GM18861 (cell line): ENCODE data around the gene ITLN2.
"Not testable (repeated sequence)": the region's sequence is repeated elsewhere in the genome, so short reads cannot be mapped to it uniquely, and the experiment has no call there.

Source experiments
- ATAC-seq: cut with Tn5 transposase; IDR thresholded peaks from one replicate; pipeline ENCODE4 v1.9.1; 2021; ENCODE audit not compliant: unreplicated experiment

Gene ITLN2

GRCh38 chr1:160953030-160953429 is 1.6 kb downstream of the ITLN2 start:
- ATAC-seq, result no peak

DNA sequence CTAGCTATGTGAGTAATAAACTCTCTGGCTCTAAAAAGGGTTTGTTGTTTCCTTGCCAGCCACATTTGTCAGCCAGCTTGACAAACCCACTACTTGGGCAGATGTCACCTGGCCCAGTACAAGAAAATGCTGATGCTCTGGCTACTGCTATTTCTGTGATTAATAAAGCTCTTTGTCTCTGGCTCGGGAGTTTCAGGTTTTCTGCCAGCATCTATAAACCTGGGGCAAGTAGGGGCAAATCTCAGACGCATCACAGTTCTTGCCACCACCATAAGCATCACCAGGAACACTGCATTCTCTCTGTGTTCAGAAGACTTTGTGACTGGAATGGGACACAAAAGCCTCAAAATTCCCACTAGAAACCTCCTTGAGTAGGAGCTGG is 2.5 kb downstream of the ITLN2 start:
- no peak for ATAC-seq

DNA sequence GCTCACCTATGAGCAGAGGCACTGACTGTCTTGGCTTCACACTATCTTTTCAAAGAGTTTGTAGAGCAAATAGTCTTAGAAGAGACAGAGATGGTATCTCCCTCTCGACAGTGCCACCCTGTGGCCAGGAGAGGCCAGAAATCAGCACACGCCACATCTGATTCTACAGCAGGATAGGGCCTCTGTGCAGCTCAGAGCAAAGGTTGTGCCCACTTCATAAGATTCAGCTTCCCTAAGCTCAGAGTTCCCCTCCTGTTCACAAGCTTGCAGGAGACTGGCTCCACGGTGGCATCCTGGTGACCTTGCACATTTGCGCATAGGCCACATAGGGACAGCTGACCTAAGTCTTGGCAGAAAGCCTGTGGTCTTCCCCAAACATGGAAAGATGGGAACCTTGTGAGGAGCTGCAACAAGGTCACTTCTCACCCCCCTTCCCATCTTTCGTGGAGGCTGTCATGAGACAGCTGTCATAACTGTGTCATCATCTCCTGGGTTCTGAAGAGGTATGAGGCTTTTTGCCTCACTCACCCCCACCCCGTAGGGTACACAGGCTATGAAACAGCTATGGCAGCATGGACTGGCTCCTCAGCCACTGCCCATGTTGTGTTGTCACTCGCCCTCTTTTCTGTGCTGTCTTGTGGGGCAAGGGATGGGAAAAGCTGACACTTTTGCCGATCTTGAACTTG is 3.0 kb downstream of the ITLN2 start:
- ATAC-seq, result peak; percentile 45

- ATAC-seq, result no peak
These were observed 4.0 kb downstream of the ITLN2 start for GRCh38 chr1:160950657-160951056.

- ATAC-seq, result no peak
These were observed 4.7 kb downstream of the ITLN2 start for GRCh38 chr1:160949881-160950280.

GRCh38 chr1:160949216-160949880 is 5.3 kb downstream of the ITLN2 start:
- ATAC-seq, result not testable (repeated sequence)

- ATAC-seq, result not testable (repeated sequence)
These were observed 7.3 kb downstream of the ITLN2 start for GRCh38 chr1:160947174-160947759.

GRCh38 chr1:160945881-160946280 is 8.7 kb downstream of the ITLN2 start:
- ATAC-seq, result not testable (repeated sequence)

GRCh38 chr1:160945079-160945478 is 9.5 kb downstream of the ITLN2 start:
- no peak for ATAC-seq

GRCh38 chr1:160942926-160943325 is 11.7 kb downstream of the ITLN2 start:
- ATAC-seq, result no peak

DNA sequence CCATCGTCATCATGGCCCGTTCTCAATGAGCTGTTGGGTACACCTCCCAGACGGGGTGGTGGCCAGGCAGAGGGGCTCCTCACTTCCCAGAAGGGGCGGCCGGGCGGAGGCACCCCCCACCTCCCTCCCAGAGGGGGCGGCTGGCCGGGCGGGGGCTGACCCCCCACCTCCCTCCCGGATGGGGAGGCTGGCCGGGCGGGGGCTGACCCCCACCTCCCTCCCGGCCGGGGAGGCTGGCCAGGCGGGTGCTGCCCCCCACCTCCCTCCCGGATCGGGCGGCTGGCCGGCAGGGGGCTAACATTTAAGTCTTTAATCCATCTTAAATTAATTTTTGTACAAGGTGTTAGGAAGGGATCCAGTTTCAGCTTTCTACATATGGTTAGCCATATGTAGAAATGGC is 17.9 kb downstream of the ITLN2 start:
- not testable (repeated sequence) for ATAC-seq

DNA sequence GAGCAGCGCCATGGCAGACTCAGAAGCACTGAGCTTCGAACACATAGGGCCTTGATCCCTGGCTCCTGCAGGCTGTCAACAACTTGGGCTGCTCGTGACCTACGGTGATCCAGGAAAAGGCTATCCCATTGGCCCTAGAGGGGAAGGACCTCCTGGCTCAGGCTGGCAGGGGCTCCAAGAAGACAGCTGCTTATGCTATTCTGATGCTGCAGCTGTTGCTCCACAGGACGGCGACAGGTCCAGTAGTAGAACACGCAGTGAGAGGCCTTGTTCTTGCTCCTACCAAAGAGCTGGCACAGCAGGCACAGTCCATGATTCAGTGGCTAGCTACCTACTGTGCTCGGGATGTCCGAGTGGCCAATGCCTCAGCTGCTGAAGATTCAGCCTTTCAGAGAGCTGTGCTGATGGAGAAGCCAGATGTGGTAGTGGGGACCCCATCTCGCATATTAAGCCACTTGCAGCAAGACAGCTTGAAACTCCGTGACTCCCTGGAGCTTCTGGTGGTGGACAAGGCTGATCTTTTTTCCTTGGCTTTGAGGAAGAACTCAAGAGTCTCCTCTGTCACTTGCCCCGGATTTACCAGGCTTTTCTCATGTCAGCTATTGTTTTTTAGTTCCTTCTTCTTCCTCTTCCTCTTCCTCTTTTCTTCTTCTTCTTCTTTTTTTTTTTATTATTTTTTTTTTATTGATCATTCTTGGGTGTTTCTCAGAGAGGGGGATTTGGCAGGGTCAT is 18.9 kb downstream of the ITLN2 start:
- ATAC-seq, result no peak

DNA sequence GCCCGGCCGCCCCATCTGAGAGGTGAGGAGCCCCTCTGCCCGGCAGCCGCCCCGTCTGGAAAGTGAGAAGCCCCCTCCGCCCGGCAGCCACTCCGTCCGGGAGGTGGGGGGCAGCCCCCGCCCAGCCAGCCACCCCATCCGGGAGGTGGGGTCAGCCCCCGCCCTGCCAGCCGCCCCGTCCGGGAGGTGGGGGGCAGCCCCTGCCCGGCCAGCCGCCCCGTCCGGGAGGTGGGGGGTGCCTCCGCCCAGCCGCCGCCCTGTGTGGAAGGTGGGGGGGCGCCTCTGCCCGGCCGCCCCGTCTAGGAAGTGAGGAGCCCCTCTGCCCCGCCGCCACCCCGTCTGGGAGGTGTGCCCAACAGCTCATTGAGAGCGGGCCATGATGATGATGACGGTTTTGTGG is 21.3 kb downstream of the ITLN2 start:
- ATAC-seq, result not testable (repeated sequence)

GRCh38 chr1:160925652-160926244 is 28.9 kb downstream of the ITLN2 start:
- ATAC-seq, result no peak

DNA sequence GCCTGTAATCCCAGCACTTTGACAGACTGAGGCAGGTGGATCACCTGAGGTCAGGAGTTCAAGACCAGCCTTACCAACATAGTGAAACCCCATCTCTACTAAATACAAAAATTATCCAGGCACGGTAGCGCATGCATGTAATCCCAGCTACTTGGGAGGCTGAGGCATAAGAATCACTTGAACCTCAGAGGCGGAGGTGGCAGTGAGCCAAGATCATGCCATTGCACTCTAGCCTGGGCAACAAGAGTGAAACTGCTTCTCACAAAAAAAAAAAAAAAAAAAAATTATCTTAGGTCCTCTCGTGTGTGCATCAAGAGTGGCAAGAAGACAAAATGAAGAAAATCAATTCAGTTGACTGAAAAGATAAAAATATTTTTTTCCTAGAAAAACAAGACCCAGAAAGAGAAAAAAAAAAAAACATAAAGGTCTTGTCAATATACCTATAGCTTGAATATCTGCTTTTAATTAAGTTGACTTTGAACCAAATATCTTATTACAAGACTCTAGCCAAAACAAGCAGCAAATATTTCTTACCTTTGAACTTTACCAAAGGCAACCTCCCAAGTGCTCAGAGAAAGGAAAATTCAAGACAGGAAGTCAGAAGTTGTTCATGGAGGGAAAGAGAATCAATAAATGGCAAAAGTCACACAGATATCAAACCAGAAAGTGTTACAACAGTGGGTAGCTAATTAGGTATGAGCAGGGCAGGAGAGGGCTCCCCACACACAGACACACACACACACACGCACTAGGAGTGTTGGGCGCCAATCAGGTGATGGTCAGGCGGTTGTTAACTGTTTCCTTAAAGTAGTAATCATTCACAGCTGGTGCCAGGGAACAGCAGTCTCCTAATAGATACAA is 29.6 kb downstream of the ITLN2 start:
- no peak for ATAC-seq

DNA sequence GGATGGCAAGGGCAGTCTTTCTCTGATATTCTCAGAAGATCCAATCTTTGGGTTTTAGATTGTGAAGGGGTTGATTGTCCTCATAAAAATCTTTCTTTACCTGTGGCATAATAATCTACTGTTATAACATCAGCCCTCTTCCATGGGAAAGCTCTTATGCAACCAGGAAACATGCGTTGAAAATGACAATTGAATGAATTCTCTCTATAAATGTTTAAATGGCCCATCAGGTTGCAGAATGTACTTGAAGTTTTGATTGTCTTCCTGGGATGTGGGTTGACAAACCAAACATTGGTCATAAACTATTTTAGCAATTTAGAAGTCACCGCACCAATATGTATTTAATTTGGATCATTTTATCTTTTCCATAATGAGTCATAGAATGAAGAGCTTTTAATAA is 37.9 kb downstream of the ITLN2 start:
- ATAC-seq, result no peak

GRCh38 chr1:160913229-160913628 is 41.4 kb downstream of the ITLN2 start:
- ATAC-seq, result not testable (repeated sequence)

GRCh38 chr1:160911925-160912324 is 42.7 kb downstream of the ITLN2 start:
- ATAC-seq, result no peak

- ATAC-seq, result no peak
These were observed 43.2 kb downstream of the ITLN2 start for GRCh38 chr1:160911441-160911840.

- ATAC-seq, result no peak
These were observed 44.3 kb downstream of the ITLN2 start for GRCh38 chr1:160910170-160910750.
